Activated CD4-positive, alpha-beta T cell treated with anti-CD3 and anti-CD28 coated beads, Interleukin-2, amount 10 ng/mL, durations not matched to agents 24 days and 14 days (primary cell): ENCODE data around the gene CCDC175. TPM values are rescaled to one million over a fixed set of nuclear protein-coding genes. Genes with fewer than 3 reads are reported as not detected.

Experiments
- DNase-seq: peaks from one replicate; pipeline ENCODE4 v3.0.0; 2022
- H3K27ac Mint-ChIP-seq: one replicate; pipeline ENCODE4 v1.8.0; 2022; ENCODE audit warnings: mild to moderate bottlenecking, mixed read lengths
- H3K27me3 Mint-ChIP-seq: one replicate; pipeline ENCODE4 v1.8.0; 2022; ENCODE audit warnings: mixed read lengths
- H3K36me3 Mint-ChIP-seq: one replicate; pipeline ENCODE4 v1.8.0; 2022; ENCODE audit warnings: low read depth, mild to moderate bottlenecking, mixed read lengths
- H3K4me1 Mint-ChIP-seq: one replicate; pipeline ENCODE4 v1.8.0; 2021; ENCODE audit warnings: mixed read lengths
- H3K4me3 Mint-ChIP-seq: one replicate; pipeline ENCODE4 v1.8.0; 2022; ENCODE audit warnings: mild to moderate bottlenecking, moderate library complexity, mixed read lengths
- H3K9me3 Mint-ChIP-seq: one replicate; pipeline ENCODE4 v1.8.0; 2021; ENCODE audit warnings: mixed read lengths
- intact Hi-C: fragments of 100-400 bp; cut with micrococcal nuclease; formaldehyde crosslinking; loops from one replicate; pipeline ENCODE4 v1.15.1; 2023
- total RNA-seq: library from RNA; stranded (reverse); gene quantifications from 2 replicates; pipeline ENCODE4 v1.2.3, GENCODE V29; 2022

The CCDC175 gene
- total RNA-seq, 1 donor from 2014 or later = not detected

GRCh38 chr14:59483819-59484638 lies 92.6 kb downstream of the CCDC175 start, which contains the start of the genes JKAMP and L3HYPDH:
Gene JKAMP, plus strand, starts transcription at chr14:59484517. Its CDS starts 73 bp downstream, at chr14:59484590.
Gene L3HYPDH, minus strand, starts transcription at chr14:59484408. Its CDS starts 92 bp downstream, at chr14:59484316.
- Mint-ChIP-seq H3K36me3 (peaks cover 26% of the 10 kb centered on the region), H3K9me3 (no peaks in the 10 kb centered on the region), H3K4me1 (peaks cover 52% of the 10 kb centered on the region), H3K4me3 (peak within 1 kb of the TSS; percentile 96), H3K27me3 (no peaks in the 10 kb centered on the region), H3K27ac (peak within 1 kb of the TSS; percentile 93)
- peak; percentile 99 for DNase-seq
- intact Hi-C loops = loop anchor here (1.0 to 10.0 kb wide), 7 partner anchors 20 to 1498 kb away; partner anchors contain the start of genes DAAM1, DHRS7, KIAA0586 and PCNX4

GRCh38 chr14:59483363-59483762 lies 93.2 kb downstream of the CCDC175 start:
- DNase-seq = no peak

GRCh38 chr14:59482541-59483331 lies 93.9 kb downstream of the CCDC175 start:
- H3K27ac Mint-ChIP-seq = peak overlapping the region; percentile 93
- no peaks in the 10 kb centered on the region for H3K9me3 Mint-ChIP-seq
- no peaks in the 10 kb centered on the region for H3K27me3 Mint-ChIP-seq
- DNase-seq = no peak
- H3K4me1 Mint-ChIP-seq = peaks cover 47% of the 10 kb centered on the region
- H3K4me3 Mint-ChIP-seq = peak overlapping the region; percentile 96
- intact Hi-C loops = loop anchor here (5.0 to 10.0 kb wide), 4 partner anchors 610 to 1500 kb away; partner anchors contain the start of genes DHRS7, PCNX4, PPM1A and SLC38A6
- H3K36me3 Mint-ChIP-seq = peaks cover 21% of the 10 kb centered on the region

More at GRCh38 chr14:59483363-59483762, 93.2 kb downstream of the CCDC175 start:
- no peaks in the 10 kb centered on the region for H3K9me3 Mint-ChIP-seq
- peak overlapping the region; percentile 93 for H3K27ac Mint-ChIP-seq
- peaks cover 26% of the 10 kb centered on the region for H3K36me3 Mint-ChIP-seq
- intact Hi-C loops = loop anchor here (5.0 to 10.0 kb wide), 4 partner anchors 609 to 1499 kb away; partner anchors contain the start of genes DHRS7, PCNX4, PPM1A and SLC38A6
- no peaks in the 10 kb centered on the region for H3K27me3 Mint-ChIP-seq
- peaks cover 49% of the 10 kb centered on the region for H3K4me1 Mint-ChIP-seq
- H3K4me3 Mint-ChIP-seq = peak overlapping the region; percentile 96

DNA sequence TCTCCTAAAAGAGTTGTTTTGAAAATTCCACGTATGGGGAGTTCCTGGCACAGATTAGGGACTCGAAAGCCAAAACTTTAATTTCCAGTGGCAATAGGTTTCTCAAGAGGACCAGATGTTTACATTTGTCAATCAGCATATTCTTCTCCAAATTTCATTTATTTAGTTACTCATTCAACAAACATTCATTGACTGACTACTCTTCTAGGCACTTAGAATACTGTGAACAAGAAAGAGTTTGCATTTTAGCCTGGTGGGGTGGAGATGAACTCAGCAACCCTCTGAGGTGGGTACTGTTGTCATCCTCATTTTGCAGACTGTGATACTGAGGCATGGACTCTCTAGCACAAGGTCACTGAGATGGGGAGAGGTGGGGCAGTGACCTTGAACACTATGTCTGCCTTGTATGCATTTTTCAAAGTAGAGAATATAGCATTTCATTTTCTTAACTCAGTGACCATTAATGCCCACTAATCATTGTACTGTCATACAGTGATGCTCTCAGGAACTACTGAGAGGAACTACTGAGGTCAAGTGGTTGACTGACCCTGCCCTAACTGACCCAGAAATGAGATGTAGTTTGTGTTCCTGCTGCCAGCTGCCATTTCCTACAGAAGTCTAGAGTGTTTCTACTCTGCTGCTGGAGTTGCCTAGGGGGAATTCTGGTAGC lies 94.6 kb downstream of the CCDC175 start:
- H3K36me3 Mint-ChIP-seq = peaks cover 23% of the 10 kb centered on the region
- DNase-seq = no peak
- H3K4me1 Mint-ChIP-seq = peaks cover 48% of the 10 kb centered on the region
- H3K4me3 Mint-ChIP-seq = peak overlapping the region; percentile 96
- H3K9me3 Mint-ChIP-seq = no peaks in the 10 kb centered on the region
- H3K27ac Mint-ChIP-seq = no peak overlapping the region
- intact Hi-C loops = loop anchor here (5.0 to 10.0 kb wide), 4 partner anchors 610 to 1500 kb away; partner anchors contain the start of genes DHRS7, PCNX4, PPM1A and SLC38A6
- H3K27me3 Mint-ChIP-seq = no peaks in the 10 kb centered on the region

DNA sequence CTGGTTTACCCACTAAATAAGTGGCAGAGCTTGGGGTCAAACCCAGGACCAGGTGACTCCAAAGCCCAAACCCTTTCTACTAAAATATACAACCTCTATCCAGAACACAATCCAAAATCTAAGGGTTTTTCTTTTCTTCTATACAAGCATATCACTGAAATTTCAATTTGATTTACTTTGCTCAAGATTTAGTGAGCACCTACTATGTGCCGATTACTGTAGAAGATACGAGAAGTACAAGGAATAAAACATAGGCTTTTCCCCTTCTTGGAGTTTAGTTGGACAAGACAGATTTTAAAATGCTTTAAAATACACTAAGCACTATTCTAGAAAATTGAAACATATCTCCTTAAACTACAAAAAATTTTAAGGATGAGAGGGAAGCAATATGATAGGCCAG lies 95.2 kb downstream of the CCDC175 start:
- Mint-ChIP-seq H3K27ac (no peak overlapping the region), H3K36me3 (peaks cover 28% of the 10 kb centered on the region)
- intact Hi-C loops = loop anchor here (5.0 to 10.0 kb wide), 4 partner anchors 611 to 1501 kb away; partner anchors contain the start of genes DHRS7, PCNX4, PPM1A and SLC38A6

GRCh38 chr14:59480166-59480565 lies 96.4 kb downstream of the CCDC175 start:
- Mint-ChIP-seq H3K9me3 (no peaks in the 10 kb centered on the region), H3K36me3 (peaks cover 31% of the 10 kb centered on the region), H3K27me3 (no peaks in the 10 kb centered on the region), H3K27ac (no peak overlapping the region), H3K4me1 (peaks cover 42% of the 10 kb centered on the region), H3K4me3 (peak overlapping the region; percentile 34)
- DNase-seq = no peak
- intact Hi-C loops = loop anchor here (5.0 to 10.0 kb wide), 4 partner anchors 612 to 1502 kb away; partner anchors contain the start of genes DHRS7, PCNX4, PPM1A and SLC38A6

More for the DNA sequence above, 95.2 kb downstream of the CCDC175 start:
- DNase-seq = no peak
- Mint-ChIP-seq H3K27me3 (no peaks in the 10 kb centered on the region), H3K4me3 (peak overlapping the region; percentile 51), H3K4me1 (peaks cover 49% of the 10 kb centered on the region), H3K9me3 (no peaks in the 10 kb centered on the region)

DNA sequence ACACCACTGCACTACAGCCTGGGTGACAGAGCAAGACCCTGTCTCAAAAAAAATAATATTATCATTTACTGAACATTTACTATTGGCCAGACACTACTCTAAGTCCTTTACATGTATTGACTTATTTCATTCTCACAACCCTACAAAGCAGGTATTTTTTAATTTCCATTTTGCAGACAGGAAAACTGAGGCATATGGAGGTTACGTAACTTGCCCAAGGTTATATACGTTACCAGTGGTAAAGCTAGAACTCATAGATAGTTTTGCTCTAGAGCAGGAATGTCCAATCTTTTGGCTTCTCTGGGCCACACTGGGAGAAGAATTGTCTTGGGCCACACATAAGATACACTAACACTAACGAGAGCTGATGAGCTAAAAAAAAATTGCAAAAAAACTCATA lies 98.1 kb downstream of the CCDC175 start:
- no peaks in the 10 kb centered on the region for H3K9me3 Mint-ChIP-seq
- intact Hi-C loops = no loop called here
- DNase-seq = no peak
- peaks cover 41% of the 10 kb centered on the region for H3K36me3 Mint-ChIP-seq
- peaks cover 41% of the 10 kb centered on the region for H3K4me1 Mint-ChIP-seq
- H3K27me3 Mint-ChIP-seq = no peaks in the 10 kb centered on the region
- no peak overlapping the region for H3K4me3 Mint-ChIP-seq
- no peak overlapping the region for H3K27ac Mint-ChIP-seq

GRCh38 chr14:59475709-59476108 lies 100.9 kb downstream of the CCDC175 start:
- H3K36me3 Mint-ChIP-seq = peaks cover 44% of the 10 kb centered on the region

GRCh38 chr14:59474172-59474571 lies 102.4 kb downstream of the CCDC175 start:
- intact Hi-C loops = no loop called here
- Mint-ChIP-seq H3K9me3 (no peaks in the 10 kb centered on the region), H3K4me1 (peaks cover 6% of the 10 kb centered on the region), H3K27ac (no peak overlapping the region), H3K36me3 (peaks cover 35% of the 10 kb centered on the region), H3K27me3 (no peaks in the 10 kb centered on the region), H3K4me3 (no peak overlapping the region)
- no peak for DNase-seq

More at GRCh38 chr14:59475709-59476108, 100.9 kb downstream of the CCDC175 start:
- Mint-ChIP-seq H3K27ac (no peak overlapping the region), H3K9me3 (no peaks in the 10 kb centered on the region), H3K4me1 (peaks cover 16% of the 10 kb centered on the region), H3K4me3 (no peak overlapping the region), H3K27me3 (no peaks in the 10 kb centered on the region)
- intact Hi-C loops = no loop called here
- DNase-seq = no peak

DNA sequence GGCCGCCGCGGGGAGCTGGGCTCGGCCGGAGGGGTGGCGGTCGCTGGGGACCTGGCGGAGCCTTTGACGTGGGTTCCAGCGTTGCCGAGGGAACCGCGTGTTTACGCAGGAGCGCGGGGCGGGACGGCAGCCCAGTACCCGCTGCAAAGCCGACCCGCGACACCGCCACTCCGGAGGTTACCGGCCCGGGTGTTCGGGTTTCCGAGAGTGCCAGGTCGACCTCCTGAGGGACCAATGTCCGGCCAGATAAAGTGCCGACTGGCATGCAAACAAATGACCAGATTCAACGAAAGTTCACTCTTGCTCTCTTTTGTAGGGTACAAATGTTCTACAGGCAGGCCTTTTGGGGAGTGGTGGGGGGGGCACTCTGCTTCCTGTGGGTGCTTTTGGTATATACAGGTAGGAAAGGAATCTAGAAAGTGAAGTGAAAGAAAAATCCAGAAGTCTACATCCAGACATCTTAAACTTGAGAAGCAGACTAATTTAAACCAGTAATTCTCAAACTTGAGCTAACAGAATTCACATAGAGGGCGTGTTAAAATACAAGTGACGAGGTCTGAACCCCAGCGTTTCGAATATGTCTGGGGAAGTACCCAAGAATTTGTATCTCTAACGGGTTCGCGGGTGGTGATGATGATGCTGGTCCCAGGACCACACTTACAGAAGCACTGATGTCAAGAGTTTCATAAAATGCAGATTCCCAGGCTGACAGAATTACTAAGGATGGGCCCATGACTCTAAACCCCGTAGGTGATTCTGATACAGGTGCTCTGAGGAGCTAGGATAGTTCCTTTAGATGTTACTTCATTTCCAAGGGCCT lies 111.1 kb downstream of the CCDC175 start, which contains the start of gene GPR135:
GPR135 (minus strand) TSS at position 65 of the 820 bp plus-strand sequence. CDS start 154 bp downstream, outside the sequence.
- intact Hi-C loops = no loop called here
- peak; percentile 54 for DNase-seq
- Mint-ChIP-seq H3K4me3 (peak within 1 kb of the TSS; percentile 86), H3K36me3 (no peaks in the 10 kb centered on the region), H3K9me3 (no peaks in the 10 kb centered on the region), H3K4me1 (peaks cover 6% of the 10 kb centered on the region), H3K27me3 (peaks cover 10% of the 10 kb centered on the region), H3K27ac (peak within 1 kb of the TSS; percentile 80)

- peaks cover 13% of the 10 kb centered on the region for H3K27me3 Mint-ChIP-seq
- H3K36me3 Mint-ChIP-seq = peaks cover 2% of the 10 kb centered on the region
- peaks cover 6% of the 10 kb centered on the region for H3K4me1 Mint-ChIP-seq
- peak; percentile 85 for DNase-seq
- intact Hi-C loops = loop anchor here (1.0 kb wide), 1 partner anchor 20 kb away; the partner anchor contains the start of genes JKAMP and L3HYPDH
- H3K4me3 Mint-ChIP-seq = peak overlapping the region; percentile 86
- peak overlapping the region; percentile 54 for H3K27ac Mint-ChIP-seq
- H3K9me3 Mint-ChIP-seq = no peaks in the 10 kb centered on the region
These were observed 111.9 kb downstream of the CCDC175 start for GRCh38 chr14:59464486-59465315.
